Glomerular visceral epithelial cell (primary cell): ENCODE measurements around the gene PLIN1.

ENCODE experiments used
- DNase-seq: peaks from one replicate; pipeline ENCODE4 v3.0.0-alpha.2; 2016; ENCODE audit errors: extremely low spot score

PLIN1 gene

DNA sequence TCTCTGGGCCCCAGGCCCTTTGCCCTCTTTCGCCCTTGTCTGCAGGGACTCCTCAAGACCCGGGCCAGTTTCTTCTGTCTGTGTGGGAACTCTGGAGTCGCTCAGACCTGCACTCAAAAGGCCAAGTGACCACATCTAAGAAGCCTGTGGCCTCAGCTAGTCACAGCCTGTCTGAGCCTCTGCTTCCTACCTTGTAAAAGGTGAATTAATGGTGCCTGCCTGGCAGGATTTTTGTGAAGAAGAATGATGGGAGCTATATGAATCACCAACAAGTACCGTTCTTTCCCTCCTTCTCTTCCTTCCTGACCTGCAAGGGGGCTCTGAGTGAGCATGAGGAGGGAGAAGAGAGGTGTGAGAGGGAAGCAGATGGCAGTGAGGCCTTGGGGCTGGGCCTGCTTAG lies 7.5 kb downstream of the PLIN1 start:
- DNase-seq, result no peak

DNA sequence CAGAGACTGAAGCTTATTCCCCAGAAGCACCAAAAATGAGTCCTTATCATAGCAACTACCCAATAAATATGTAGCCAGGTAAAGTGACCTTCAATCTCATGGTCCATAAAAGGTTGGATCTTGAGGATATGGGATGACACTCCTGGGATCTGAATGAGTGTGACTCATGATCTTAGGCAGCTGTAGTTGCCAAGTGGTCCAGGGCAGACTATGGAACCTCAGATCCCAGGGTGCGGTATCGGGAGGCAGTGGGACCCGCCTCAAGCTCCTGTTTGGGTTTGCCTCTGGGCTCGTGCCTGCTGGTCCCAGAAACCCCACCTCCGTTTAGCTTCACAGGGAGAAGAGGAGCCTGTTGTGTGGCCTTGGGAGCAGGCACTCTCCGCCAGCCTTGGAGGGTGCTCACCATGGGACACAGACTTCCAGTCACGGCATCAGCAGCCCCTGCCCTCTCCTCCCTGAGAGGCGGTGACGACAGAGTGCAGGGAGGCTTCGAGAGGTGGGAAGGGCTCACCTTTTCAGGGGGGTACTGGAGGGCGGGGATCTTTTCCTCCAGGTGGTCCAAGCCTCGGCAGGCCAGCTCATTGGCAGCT lies 8.1 kb downstream of the PLIN1 start:
- DNase-seq, result no peak

DNA sequence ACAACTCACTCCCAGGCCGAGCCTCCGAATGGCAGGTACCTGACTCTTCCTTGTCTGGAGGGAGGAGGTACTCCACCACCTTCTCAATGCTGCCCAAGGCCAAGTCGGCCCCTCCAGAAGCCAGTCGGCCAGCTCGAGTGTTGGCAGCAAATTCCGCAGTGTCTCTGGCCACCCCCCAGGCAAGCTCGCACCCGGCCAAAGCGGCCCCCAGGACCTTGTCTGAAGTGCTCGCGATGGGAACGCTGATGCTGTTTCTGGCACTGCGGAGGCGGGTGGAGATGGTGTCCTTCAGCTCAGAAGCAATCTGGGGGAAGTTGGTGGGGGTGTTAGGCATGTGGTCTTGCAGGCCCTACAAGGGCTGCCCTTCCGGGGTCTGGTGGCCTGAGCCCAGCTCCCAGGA lies 9.2 kb downstream of the PLIN1 start:
- DNase-seq, result no peak

DNA sequence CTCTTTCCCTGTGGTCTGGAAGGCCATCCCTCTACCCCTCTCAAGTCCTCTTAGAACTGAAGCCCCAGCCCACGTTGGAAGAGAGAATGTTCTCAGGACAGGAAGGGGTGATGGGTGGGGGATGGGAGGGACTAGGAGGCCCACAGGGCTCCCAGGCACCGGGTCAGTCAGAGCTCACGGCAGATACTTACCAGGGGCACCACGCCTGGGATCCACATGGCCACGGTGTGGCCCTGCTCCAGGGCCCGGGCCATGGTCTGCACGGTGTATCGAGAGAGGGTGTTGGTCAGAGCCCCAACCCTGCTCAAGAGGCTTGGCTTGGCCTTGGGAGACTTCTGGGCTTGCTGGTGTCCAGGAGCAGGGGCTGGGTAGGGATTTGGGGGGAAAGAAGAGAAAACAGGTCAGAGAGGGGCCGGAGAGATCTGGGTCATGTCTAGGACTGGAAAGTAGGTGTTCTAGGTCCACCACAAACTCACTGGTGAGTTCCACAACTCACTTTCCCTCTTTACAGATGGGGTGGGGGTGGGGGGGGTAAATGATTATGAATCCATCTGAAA lies 9.8 kb downstream of the PLIN1 start:
- no peak for DNase-seq

DNA sequence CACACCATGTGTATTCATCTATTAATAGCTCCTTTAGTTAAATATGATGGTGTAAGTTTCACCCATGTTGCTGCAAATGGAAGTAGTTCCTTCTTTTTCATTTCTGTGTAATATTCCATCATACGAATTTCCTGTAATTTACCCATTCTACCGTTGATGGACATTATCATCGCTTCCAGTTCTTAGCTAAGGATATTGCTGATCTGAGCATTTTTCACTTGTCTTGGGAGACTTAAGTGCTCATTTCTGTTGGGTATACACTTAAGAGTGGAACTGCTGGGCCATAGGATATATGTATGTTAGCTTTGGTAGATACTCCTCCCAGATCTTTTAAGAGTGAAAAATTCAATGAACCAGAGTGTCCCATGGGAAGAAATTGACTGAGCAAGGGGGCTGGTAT lies 11.0 kb downstream of the PLIN1 start:
- DNase-seq, result no peak

DNA sequence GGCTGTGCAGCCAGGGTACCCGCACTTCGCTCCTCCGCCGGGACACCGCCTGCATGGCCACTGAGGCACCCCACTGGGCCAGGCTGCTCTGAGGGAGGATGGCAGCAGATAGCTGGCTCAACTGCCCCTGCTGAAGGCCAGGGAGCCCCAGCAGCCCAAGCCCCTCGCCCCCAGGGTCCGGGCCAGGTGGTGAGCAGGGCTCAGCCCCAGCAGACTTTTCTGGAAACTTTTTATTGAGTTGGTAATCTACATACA lies 11.5 kb downstream of the PLIN1 start:
- DNase-seq, result no peak

DNA sequence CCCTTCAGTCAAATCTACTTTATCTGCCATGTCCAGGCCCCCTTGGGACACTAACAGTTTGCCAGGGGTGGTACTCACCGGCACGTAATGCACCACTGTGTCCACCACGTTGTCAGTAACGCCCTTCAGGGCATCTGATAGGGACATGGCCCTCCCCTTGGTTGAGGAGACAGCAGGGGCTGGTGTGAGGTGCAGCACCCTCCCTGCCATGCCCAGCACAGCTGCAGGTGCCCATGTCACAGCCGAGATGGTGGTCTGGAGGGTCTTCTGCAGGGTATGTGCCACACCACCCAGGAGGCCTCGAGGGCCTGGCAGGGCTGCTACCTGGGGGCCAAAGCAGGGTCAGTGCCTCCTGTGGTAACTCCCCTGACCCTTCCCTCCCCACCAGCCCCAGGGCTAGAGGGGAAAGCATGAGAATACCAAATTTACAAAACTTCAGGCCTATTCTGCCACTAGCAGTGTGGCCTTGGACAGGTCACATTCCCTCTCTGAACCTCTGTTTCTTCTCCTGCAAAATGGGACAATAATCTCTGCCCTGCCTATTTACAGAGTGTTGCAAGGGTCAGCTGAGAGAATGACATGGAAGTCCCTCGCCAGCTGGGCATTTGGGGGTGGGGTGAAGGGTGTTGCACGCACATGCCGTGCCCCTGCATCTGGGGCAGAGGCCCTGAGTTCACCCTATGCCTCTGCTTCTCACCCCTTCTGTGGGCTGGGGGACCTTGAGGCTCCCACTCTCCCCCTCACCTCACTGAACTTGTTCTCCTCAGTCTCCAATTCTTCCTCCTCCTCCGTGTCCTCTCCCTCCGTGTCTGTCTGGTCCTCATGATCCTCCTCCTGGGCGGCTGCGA lies 12.1 kb downstream of the PLIN1 start:
- no peak for DNase-seq

DNA sequence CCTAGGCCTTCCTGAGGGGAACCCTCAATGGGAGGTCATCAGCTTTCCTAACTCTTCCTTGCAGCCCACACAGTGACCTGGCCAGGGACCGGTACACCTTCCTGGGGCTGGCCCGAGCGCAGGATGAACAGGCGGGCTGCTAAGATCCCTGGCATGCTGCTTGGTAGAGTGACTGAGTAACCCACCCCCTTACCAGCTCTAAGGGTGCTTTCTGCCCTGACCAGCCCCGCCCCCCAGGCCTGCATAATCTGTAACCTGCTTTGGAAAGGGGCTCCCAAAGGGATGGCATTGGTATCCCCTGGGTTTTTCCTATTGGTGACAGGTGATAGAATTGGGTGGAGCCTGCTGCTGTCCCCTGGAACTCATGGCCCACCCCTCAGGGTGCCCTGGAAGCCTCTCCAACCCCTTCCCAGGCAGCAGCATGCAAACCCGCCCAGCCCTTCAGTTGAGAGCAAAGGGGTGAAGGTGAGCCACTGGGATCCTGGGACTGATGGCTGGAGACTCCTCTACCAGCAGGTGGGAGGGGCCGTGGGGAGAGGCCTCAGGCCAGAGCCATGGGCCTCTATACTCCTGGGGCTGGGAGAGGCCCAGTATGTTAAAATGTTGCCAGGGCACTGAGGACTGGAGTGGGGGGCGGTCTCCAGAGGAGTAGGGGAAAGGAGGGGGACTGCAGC lies 12.8 kb downstream of the PLIN1 start:
- no peak for DNase-seq

DNA sequence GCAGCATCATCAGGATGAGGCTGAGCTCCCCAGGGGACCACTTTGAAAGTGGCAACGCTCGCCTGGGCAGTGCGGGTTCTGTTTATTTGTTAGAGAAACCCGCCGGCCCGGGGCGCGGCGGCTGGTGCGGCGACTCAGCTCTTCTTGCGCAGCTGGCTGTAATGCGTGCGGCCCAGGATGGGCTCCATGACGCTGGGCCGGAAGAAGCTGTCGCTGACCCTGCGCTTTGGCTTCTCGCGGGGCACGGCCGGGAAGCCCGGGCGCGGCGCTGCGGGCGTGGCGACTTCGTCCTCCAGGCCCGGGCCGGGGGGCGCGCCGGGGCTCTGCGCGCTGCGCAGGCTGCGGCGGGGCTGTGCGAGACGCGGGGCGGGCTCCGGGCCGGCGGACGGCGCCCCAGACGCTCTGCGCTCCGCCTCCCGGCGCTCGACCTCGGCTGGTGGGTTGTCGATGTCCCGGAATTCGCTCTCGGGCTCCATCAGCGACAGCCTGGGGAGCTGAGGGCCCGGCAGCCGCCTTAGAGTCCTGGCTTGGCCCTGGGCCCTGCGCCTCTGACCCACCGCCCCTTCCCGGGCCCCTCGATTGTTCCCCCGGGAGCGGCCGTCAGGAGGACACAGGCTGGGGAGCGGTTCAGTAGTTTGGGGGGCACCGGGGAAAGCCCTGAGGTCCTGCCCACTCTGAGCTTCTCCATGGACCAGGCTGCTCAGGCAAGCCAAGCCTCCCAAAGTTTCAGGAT lies 13.6 kb downstream of the PLIN1 start:
- DNase-seq, result peak; percentile 29

DNA sequence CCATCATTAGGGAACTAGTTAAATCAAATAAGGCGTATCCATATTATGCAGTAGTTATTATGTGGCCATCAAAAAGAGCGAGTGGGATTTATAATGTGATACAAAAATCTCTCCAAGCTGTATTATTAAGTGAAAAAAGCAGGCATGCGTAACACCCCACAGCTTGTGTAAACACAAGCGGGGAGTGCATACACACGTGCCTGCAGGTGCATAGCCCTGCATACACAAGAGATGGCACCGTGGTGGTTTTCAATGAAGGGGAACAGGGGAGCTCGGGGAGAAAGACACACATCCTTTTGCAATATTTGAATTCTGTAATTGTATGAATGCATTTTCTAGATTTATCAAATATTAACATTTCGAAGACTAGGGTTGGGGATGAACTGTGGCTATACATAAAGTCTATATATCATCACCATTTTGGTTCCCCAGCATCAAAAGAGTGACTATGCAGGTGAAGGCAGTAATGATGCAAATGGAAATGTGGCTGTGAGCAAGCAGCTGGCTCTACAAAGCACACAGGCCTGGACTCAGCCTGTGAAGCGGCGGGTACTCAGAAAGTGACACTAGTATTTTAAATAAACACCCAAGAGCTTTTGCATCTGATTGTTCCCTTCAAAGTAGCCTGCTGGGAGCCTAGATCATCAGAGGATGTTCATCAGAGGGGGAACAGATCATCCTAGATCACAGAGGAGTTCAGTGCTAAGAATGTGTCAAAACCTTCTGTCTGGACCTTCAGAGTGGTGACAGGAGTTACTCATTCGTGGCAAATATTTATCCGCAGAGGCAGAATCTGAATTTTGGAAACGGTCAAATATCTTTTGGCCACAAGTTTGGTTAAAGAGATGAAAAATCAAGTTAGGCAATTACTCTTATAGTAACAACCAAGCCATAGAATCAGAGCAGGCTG lies 14.5 kb downstream of the PLIN1 start:
- no peak for DNase-seq

DNA sequence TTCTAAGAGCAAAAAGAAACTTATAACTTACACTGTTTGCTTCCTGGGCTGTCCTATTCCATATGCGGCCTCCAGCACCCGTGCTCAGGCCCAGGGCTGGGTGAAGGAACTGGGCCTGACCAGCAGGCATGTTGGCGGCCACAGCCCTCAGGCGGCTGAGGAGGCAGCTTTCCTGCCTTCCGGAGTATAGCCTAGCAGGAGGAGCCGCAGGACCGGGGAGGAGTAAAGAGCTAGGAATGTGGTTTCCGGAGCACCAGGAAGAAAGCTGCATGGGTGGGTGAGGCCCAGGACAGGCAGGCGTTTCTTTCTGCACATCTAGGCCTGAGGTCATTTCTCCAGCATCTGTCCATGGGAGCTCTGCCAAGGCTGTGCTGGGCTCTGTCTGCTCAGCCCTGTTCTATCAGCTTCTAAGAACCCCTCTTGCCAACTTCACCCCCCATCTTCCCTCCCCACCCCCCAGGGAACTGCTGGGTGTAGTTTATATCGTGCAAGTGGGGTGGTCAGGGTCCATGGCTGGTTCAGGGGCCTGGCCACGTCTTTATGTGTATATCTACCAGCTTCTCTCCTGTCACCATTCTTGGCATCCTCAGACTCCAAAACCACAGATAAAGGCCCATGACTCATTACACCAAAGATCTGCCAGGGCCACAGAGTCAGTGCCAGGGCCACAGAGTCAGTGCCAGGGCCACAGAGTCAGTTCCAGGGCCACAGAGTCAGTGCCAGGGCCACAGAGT lies 16.1 kb downstream of the PLIN1 start:
- DNase-seq, result peak; percentile 92

DNA sequence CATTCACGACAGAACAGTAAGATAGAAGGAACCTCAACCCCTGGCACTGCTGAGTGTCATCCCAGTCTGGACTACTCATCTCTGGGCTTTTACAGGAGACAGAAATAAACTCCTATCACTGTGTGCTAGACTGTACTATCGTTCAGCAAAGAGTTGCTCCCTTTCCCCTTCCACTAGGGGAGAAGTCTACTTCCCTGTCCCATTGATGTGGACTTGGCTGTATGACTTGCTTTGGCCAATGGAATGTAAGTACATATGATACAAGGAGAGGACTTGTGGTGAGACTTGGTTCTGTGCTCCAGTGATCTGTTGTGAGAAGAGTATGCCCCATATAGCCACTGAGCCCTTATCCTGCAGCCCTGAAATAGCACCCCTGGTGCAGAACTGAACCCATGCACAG lies 18.6 kb downstream of the PLIN1 start:
- DNase-seq, result no peak

DNA sequence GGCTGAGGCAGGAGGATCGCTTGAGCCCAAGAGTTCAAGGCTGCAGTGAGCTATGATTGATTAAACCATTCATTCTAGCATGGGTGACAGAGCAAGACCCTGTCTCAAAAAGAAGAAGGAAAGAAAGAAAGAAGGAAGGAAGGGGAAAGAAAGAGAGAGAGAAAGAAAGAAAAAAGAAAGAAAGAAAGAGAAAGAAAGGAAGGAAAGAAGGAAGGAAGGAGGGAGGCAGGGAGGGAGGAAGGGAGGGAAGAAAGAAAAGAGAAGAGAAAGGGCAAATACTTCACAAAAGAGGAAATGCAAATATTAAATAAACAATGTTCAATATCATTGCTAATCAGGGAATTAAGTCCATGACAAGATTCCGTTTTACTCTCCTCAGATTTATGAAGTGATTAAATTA lies 19.9 kb downstream of the PLIN1 start:
- no peak for DNase-seq

DNA sequence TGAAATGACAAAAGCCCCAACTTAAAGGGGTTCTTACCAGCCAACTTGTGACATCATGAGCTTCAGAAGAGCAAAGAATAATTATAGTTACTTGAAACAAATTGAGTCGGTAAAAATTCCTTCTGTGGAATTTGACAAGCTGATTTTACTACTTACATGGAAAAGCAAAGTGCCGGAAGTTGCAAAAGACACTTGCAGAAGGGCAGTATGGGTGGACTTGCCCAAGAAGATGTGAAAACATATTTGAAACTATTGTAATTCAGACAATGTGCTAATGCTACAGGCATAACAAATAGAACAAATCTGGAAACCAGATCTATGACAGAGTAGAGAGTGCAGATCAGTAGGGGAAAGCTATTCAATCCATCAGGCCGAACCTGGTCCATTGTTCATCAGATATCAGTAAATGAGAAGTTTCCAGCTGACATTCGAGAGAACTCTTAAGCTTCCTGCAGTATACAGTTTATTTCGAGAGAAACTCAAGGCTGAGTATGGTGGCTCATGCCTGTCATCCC lies 21.4 kb downstream of the PLIN1 start:
- DNase-seq, result no peak

DNA sequence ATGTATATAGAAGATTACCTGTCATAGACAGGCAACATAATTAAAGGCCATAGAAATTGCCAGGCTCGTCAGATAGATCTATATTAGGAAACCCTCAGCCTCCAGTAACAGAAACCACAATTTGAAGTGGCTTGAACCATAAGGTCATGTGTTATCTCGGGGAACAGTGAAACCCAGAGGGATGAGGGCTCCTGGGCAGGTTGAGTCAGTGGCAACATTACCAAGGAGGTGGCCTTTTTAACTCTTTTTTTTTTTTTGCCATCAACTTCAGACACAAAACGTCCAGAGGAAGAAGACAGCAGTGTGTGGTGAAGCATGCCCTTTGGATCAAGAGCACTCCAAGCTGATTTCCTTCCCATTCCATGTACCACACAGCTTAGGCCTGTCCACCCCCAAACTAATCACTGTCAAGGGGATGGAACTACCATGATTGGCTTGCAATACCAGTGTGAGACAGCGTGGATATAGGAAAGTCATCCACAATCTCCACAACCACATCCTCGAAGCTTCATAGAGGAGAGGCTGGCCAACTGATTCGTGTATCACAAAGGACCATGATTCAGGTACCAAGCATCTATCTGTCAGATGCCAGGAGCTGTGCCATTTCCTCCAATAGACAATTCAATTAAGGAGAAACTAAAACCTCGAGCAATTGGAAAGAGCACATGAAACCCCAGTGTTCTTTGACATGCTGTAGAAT lies 22.9 kb downstream of the PLIN1 start:
- no peak for DNase-seq

DNA sequence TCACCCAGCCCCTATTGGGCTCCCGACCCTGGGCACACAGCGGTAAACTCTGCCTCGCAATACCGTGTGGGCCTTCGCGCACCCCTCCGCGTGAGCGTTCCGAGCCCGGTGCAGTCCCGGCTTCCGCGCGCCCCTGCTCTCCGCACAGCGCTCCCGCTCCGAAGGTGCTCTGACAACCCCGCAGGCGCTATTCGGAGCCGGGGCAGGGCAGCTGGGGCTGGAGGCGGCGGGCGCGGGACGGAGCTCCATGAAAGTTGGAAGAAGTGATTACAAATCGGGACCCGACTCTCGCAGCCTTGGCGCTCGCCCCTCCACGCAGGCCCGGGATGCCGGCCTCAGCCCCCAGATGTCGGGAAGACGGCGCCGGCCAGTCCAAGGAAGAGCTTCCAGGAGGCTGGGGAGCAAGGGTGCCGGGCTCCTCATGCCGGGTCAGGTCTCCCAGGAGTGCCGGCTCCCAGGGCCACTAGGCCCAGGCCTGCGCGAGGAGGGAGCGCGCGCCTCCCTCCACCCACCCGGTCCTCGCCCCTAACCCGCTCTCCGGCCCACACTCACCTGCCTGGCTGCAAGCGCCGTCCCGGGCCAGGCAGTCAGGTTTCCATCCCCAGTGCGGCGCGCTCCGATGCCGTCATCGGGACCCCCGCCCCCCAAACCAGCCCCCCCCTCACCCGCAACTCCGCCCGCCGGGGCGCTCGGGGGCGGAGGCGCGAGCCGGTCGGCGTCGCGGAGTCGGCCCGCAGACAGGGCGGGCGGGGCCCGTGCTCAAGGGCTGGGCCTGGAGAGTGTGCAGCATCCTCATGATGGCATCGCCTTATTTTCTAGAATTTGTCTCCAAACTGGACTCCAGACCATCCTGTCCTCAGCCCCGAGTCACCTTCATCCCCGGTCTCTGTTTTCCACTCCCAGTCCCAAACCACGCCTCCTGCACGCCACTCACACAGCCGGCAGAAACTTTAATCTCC lies 24.0 kb downstream of the PLIN1 start, which contains the start of gene KIF7:
Gene KIF7, minus strand, starts transcription at position 621 of the 959 bp plus-strand sequence. CDS start 2,537 bp downstream, outside the sequence.
- peak; percentile 50 for DNase-seq

DNA sequence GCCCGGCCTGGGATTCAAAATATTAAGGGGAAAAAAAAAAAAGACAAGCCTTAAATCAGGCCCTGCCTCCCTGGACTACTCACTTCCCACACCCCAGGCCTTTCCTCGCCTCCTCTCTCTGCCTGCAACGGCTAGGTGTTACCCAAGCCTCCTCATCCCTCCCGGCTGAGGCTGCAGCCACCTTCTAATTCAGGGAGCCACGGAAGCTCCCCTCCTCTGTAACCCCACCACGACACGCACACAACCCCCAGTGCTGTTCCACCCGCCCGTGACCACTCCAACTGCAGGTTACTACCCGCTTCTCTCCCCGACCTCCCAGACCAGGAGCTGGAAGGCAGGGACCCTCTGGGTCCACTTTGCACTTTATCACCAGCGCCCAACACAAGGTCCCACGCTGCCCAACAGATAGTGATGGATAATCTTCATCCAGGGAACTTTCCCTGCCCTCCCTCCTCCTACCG lies 24.8 kb downstream of the PLIN1 start:
- DNase-seq, result peak; percentile 29

DNA sequence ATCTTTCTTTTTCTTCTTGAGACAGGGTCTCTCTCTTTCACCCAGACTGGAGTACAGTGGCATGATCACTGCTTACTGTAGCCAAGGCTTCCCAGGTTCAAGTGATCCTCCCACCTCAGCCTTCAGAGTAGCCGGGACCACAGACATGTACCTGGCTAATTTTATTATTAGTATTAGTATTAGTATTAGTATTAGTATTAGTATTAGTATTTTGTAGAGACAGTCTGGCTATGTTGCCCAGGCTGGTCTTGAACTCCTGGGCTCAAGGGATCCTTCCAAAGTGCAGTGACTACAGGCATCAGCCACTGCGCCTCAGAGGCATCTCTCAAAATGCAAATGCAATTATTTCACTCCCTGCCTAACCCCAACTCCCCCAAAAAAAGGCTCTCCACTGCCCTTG lies 25.6 kb downstream of the PLIN1 start:
- DNase-seq, result no peak
